ENCODE measurements around the gene ZFHX3.

ZFHX3 gene

DNA sequence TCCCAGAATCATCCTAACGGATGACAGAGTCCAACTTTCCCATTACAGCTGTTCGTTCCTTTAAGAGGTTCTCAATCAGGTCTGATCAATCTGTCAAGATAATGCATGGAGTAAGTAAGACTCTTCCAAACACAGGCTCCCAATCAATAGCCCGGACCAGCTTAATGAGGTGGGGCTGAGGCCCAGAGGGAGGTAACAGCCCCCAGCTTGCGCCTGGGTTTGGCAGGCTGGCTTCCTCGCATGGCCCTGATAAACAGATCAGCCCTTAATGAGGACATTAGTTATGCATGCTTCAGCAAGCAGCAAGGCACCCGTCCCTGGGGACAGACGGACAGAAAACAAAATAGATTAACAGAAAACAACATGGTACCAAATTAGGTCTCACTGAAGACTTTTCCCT lies 145.7 kb downstream of the ZFHX3 start:
- DNase-seq (ENCODE audit: low read depth in 2 of 2) = no peak

DNA sequence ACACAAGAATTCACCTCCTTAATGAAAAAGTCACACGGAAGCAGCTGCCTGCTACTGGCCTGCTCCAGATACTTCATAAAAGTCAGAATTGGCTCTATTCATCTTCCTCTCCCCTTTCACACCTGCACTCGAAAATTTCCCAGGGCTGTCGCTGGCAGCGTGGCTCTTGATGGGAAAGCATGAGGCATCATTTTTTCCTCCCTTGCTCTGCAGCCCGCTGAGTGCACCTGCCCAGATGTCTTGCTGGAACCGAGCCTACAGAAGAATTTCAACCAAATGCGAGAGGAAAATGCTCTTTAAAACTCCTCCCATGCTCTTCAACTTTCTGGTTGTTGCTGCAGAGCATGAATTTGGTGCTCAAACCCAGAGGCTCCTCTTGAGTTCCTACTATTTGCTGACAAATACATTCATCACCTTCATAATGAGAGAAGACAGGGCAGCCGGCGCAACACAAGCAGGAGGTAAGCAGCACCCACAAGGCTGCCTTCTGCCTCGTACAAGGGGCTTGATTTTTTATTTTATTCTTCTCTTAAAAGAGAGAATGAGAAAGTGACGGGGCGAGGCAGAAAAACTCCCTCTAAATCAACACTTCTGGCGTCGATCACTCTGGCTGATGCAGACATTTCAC lies 146.8 kb downstream of the ZFHX3 start:
- DNase-seq (ENCODE audit: low read depth in 2 of 2) = no peak

DNA sequence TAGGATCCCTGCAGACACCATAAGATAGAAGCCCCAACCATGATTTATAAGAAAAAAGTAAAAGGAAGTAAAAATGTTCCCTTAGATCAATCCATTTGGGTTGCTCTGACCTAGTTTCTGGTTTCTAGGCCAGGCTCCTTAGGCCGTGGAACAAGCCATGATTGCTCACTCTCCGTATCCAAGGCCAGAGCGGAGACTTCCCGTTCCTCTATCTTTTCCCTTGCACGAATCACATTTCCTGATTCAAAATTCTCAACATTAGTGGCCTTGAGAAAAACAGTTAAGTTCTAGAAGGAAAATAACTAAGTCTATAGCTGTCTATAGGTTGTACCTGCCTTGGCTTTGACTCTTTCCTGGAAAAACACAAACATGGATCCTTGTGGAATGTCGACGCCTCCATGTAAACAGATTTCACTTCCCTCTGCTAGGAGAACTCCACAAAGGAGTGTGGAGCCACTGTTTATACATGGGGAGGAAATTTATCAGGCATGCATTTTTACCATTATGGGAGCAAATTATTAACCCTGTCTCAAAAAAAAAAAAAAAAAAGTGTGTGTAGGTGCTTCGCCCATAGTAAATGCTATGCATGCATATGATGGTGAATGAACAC lies 149.6 kb downstream of the ZFHX3 start:
- no peak for DNase-seq (ENCODE audit: low read depth in 2 of 2)

DNA sequence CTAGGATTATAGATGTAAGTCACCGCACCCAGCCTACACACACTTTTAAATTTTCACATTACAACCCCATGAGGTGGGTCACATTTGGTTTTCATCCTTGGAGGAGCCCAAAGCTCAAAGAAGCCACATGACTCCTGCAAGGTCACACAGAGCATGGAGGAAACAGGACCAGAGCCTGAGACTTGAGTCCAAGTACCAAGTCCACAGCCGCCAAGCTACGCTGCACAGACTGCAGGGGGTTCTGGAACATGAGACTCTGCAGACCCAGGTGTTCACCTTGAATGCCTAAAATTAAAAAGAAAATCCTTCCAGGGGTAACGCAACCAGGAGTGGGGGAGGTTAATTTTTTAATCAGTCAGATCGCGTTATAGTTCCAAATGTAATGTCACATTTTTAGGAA lies 150.2 kb downstream of the ZFHX3 start:
- no peak for DNase-seq (ENCODE audit: low read depth in 2 of 2)

DNA sequence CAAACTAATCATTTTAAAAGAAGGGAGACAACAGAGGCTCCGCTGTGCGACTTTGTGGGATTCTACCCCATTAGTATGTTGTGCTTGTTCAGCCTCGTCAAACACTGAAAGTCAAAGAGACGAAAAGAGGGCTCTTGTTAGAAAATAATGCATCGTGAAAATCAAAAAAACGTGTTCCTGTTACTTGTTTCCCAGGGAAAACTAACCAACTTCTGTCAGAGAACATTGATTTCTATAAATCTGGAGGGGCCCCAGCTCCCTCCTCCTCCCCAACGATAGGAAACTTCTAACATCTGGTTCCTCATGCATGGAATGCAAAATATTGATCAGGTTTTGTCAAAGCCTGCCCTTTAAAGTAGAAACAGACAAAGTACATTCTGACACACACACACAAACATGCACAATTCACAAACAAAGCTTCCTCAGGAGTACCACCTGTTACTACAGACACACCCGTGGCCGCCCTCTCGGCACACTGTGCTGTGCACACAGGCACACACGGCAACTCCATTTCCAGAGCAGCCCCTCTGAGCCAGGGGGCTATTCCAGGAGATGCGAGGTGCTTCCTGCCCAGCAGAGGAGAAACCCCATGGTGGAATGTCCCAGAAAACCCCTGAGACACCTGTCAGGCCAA lies 151.3 kb downstream of the ZFHX3 start:
- DNase-seq (ENCODE audit: low read depth in 2 of 2) = no peak

DNA sequence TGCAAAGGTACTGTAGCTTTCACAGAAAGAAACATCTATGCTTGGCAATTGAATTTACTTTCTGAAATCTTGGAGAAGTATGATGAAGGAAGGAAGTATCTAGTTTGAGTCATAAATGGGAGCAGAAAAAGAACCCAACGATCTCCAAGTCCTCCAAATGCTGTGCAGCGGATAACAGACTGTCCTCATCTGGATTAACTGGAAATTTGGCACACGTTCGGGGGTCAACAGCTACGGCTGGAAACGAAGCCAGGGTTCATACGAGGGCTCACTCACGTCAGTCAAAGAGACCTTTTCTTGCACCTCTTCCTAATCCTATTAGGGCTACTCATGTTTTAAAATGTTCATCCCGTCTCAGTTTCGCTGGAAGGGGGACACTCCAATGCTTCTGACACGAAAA lies 152.0 kb downstream of the ZFHX3 start:
- DNase-seq (ENCODE audit: low read depth in 2 of 2) = no peak

DNA sequence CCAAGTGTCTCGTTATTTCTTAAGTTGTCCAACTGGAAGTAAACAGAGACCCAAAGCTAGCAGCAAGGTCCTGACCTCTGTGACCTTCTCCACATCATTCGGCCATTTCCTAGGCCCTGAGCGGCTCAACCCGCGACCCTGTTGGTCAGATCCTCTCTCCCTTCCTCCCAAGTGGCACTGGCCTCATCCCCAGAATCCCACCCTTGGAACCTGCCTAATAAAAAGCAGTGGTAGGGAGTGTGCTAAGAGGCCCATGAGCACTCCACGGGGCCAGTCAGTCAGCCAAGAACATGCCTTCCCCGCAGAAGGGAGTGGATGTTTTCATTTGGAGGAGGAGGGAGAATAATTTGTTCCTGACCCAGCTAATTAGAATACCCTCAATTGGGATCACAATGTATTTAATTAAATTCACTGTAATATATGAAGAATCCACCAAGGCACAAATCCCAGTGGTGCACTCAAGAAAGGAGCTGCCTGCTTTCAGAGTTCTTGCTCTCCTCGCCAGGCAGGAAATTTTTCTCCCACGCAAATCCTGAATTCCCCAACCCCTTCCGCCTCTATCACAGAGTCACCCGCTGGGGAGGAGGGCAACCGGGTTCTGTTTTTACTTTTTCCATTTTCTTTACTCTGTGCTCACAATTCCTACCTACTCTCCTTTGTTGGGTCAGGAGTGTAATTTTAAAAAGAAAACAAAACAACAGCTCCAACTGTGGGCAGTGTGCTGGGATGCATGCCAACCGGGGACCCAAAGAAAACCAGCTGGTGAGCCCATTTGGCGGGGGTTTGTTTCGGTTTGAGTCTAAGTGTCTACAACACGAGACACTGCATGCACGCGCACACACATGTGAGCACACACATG lies 153.4 kb downstream of the ZFHX3 start:
- no peak for DNase-seq (ENCODE audit: low read depth in 2 of 2)

DNA sequence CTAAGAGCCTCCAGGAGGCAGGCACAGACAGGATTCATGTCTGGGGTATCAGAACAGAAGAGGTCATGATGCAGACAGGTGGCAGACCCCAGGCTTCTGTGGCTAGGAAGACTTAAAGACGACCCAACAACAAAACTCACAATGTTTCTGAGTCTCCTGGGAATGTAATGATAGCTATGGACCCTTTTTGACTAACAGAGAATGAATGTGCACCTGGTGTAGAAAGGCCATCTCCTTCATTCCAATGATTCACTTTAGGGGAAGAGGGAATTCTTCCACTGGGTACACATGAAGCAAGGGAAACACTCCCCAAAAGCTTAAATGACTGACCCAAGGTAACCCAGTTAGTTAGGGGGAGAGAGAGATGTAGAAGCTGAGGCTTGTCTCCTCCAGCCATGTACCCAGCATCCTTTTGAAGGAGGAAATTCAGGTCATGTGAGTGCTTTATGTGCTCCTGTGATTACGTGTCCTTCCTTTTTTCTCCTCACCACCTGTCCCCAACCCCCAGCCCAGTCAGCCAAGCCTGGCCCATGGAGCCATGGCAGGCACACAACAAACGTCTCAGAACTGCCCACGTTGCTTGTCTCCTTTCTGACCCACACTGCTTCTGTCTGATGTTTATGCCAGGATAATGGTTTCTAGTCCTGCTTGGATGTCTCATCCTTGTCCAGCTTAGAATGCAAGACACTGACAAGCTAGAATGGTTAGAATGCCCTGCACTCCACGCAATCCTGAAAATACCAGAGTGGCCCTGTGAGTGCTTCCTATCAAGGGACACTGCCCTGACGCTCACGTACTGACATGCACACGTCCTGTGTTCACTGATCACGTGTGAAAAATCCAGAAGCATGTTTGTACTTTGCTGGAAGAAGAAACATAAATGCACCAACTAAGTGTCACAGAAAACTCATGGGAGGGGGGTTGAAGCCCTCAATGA lies 156.4 kb downstream of the ZFHX3 start:
- DNase-seq (ENCODE audit: low read depth in 2 of 2) = no peak

DNA sequence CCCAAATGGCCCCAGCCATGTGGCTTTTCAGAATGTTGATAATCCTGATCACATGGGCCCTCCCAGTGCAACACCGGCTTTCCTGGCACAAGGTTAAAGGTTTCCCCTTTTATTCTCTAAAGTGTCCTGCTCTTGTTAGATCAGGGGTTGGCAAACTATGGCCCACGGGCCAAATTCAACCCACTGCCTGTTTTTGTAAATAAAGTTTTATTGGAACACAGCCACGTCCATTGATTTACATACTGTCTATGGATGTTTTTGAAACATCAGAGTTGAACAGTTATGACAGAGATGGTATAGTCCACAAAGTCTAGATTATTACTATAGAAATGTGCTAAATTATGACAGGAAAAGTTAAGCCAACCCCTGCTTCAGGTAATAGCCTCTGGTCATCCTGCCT lies 157.3 kb downstream of the ZFHX3 start:
- no peak for DNase-seq (ENCODE audit: low read depth in 2 of 2)

DNA sequence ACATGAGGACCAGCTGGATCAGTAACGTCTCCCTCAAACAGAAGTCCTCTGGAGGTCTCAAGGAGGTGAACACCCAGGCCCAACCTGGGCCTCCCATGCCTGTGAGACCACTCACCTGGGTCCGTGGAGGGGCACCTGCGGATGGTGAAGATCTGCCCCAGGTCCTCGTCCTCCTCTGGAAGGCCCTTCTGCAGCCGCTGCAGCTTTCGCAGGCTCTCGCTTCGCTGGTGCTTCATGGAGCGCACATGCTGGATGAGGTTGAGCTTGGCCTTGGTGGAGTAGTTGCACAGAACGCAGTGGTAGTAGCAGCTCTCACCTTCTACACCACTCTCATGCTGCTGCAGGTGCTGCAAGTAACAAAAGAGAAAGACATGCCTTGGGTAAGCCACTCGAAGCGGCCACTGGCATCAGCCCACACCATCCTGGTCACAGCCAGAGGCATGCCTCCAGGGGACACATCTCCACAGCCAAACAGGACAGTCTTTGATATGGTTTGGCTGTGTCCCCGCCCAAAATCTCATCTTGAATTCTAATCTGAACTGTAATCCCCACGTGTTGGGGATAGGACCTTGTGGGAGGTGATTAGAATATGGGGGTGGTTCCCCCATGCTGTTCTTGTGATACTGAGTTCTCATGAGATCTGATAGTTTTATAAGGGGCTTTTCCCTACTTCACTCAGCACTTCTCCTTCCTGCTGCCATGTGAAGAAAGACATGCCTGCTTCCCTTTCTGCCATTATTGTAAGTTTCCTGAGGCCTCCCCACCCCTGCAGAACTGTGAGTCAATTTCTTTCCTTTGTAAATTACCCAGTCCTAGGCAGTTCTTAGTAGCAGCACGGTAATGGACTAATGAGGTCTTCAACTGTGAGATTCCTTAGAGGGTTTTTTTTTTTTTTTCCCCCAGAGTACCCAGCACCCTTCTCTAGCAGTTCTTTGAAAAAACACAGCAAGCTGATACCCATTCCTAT lies 158.0 kb downstream of the ZFHX3 start:
- DNase-seq (ENCODE audit: low read depth in 2 of 2) = no peak

DNA sequence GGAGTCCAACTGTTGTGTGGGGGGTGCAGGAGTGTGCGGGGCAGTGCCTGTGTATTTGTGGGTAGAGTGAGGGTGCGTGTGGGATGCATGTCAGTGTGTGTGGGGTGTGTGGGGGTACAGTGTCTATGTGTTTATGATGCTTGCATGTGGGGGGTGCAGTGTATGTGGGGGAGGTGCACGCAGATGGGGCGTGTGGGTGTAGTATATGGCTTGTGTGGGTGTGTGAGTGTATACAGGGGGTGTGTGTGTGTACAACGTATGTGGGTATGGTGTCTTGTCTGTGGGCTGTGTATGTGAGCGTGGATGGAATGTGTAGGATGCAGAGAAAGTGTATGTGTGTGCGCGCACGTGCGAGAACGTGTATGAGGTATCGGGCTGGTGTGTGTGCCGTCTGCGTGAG lies 160.4 kb downstream of the ZFHX3 start:
- DNase-seq (ENCODE audit: low read depth in 2 of 2) = no peak

DNA sequence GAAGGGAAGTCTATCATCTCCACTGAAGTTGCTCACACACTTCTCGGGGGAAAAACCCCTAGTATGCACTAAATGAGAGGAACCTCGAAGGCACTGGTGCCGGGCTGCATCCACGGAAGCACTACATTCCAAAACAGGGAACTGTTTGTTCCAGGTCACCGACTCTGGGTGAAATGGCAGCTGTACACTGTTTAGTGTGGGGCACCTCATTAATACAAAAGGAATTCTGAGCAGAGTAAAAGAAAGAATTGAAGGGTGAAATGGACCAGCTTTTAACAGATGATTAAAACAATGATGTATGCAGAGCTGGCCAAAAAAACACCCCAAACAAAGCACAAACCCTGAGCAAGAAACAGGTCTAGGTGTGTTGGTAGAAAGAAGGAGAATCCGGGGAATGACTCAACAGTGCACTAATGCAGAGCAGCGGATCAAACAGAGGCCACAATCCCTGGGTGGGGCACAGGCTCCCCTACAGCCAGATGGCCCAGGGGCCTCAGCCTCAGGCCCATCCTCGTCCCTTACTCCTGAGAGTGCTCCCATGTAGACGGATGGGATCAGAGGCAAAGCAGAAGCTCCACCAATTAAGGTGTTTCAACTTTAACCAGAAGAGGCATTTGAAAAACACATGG lies 161.5 kb downstream of the ZFHX3 start:
- DNase-seq (ENCODE audit: low read depth in 2 of 2) = no peak

DNA sequence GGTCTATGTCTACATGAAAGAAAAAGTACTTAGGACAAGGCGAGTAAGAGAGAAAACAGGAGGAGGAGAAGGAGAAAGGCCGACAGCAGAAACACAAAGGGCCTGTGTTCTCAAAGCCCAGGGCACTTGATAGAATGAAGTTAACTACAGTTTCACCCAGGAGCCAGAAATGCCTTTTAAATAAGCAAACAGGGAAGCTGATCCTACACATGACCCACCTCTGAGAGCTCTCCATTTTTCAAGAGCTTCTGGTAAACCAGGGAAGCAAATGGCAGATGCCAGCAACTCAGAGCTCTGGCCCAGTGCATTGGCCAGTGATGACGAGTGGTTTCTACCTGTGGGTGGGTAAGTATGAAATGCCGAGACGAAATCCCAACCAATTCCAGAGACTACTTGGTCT lies 163.4 kb downstream of the ZFHX3 start:
- no peak for DNase-seq (ENCODE audit: low read depth in 2 of 2)

DNA sequence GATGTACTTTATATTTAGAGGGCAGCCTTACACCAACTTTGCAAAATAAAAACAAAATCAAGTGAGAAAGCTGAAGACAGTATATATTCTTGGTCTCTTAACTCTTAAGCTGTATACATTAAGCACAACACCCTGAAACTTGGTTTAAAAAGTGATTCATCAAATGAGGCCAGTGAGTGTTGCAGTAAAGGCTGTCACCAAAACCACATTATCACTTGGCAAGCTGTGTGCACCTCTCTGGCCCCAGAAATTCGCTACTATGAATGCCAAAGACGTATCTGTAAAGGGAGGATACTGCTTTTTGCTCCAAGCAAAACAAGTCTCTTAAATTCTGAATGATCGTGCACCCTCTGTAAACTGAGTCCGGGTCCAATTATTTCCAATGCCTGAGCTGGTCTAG lies 163.9 kb downstream of the ZFHX3 start:
- DNase-seq (ENCODE audit: low read depth in 2 of 2) = no peak

DNA sequence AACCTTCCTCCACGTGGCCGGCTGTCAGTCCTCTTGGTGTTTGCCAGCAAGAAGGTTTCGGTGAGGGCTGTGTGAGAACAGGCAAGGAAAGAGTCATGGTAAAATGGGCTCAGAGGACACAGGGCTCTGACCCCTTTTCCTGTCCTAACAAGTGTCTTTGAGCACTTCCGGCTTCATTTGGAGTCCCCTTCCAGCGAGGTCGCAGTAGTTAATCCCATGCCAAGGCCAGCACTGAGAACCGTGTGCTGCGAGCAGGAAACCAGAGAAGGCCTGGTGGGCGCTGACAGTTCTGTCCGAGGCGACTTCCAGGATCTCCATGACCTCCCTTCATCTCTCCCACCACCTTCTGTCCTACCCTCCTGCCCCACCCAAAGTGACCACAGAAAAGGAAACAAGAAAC lies 168.1 kb downstream of the ZFHX3 start:
- DNase-seq (ENCODE audit: low read depth in 2 of 2) = no peak

DNA sequence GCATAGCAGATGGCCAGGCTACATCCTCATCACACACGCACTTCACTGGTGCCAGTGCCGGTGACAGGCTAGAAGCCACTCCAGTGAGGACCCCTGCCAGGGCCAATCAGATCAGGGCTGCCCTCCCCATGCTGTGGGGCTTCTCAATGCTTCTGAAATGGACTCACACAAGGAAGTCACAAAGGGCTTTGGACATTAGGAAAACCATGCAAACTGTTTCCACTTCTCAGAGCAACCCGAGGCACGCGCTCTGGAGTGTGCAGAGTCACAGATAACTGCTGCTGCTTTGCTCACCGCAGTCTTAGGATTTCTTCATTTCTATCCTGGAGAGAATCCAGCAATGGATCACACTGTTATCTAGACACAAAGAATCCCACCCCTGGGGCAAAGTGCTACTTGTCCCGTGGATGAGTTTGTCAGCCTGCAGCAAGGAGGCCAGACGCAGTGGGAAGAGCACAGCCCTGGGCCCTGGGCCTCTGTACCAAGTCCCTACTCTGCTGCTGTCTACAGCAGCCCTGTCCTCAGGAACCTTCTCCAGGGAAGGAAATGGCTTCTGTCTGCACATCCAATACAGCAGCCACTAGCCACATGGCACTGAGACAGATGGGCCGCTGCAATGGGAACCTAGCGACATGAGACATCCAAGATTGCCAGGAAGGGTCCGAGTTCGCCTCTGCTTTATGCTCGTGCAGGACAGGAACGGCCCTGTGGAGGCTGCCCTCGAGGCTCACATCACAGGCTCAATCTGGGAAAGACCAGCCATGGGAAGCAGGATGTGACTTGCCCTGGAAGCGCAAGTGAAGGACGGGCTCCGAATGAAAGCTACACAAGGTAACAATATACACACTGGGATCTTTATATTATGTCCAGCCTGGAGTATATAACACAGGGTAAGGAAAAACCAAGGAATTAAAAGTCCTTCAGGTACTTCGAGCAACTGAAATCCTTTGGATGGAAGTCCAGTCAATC lies 169.3 kb downstream of the ZFHX3 start:
- DNase-seq (ENCODE audit: low read depth in 2 of 2) = no peak

DNA sequence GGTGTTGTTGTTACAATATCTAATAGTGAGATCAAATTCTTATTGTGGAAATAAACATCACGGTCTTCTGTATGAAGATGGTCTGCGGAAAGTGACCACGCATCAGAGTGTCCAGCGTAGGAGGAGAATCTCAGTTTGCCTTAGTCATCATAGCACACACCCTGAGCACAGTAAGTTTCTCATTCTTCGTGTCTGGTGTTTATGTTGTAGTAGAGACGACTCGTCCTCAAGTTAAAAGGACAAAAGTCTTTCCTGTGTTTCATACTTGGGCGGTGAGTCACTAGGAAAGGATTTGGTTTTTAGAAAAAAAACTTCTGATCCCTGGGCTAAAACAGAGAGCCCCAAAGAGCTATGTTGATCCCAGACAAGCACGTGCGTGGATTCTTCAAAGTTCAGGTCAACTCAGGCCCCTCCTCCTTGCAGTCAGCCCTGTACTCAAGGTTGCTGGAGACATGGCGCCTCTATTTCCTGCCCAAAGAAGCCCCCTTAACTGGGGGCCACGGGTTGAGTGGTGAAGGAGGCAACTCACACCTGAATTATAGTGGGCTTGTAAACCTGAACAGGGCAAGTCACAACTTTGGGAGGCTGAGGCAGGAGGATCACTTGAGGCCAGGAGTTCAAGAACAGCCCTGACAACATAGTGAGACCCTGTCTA lies 170.4 kb downstream of the ZFHX3 start:
- DNase-seq (ENCODE audit: low read depth in 2 of 2) = no peak

DNA sequence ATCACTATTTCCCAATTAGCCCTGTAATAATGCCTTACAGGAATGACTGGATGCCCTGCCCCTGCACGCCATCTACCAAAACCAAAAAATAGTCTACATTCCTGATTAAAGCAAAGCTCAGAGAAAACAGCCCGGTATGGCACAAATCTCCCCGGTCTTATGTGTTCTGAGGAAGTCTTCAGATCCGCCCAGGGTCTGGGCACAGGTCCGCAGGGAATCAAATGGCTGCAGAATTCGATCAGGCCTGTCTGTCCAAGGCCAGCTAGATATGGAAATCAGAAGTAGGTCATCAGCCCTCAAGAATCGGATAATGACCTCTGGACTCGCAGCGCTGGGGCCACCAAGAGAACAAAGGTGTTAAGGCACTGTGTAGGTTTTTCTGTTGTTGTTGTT lies 171.0 kb downstream of the ZFHX3 start:
- DNase-seq (ENCODE audit: low read depth in 2 of 2) = no peak

All from stimulated activated CD4-positive, alpha-beta T cell treated with anti-CD3 and anti-CD28 coated beads, Interleukin-15, amount 100 ng/mL, for 48 hours (primary cell).